ENCODE data around the gene PLCB1.

PLCB1 gene

DNA sequence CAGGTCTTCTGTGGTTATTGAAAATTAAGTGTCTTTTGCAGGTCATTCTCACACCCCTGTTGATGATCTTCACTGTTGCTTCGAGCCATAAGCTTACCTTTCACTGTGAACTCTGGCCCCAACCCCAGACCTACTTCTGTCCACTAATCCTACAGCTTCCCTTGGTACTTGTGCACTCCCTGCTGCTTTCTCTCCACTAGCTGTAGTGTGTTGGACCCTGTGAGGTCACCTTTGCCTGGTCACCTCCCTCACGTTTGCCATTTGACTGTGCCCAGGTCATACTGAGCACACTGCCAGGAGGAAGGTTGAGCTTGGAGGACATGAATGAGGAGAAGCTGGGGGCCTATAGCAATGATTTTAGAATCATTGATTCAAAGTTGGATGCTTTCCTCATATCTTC, 94.0 kb downstream of the PLCB1 start:
- Mint-ChIP-seq H3K4me3 (no peak overlapping the region), H3K36me3 (no peaks in the 10 kb centered on the region)

GRCh38 chr20:8227293-8227692, 95.2 kb downstream of the PLCB1 start:
- Mint-ChIP-seq H3K27me3 (no peaks in the 10 kb centered on the region), H3K4me1 (ENCODE audit: low read depth) (no peaks in the 10 kb centered on the region), H3K27ac (no peak overlapping the region), H3K4me3 (no peak overlapping the region), H3K9me3 (ENCODE audit: low read depth) (peaks cover under 1% of the 10 kb centered on the region), H3K36me3 (no peaks in the 10 kb centered on the region)

More for the DNA sequence above, 94.0 kb downstream of the PLCB1 start:
- Mint-ChIP-seq H3K27ac (no peak overlapping the region), H3K9me3 (ENCODE audit: low read depth) (peaks cover 3% of the 10 kb centered on the region), H3K27me3 (no peaks in the 10 kb centered on the region), H3K4me1 (ENCODE audit: low read depth) (no peaks in the 10 kb centered on the region)

GRCh38 chr20:8228315-8228714, 96.2 kb downstream of the PLCB1 start:
- Mint-ChIP-seq H3K36me3 (no peaks in the 10 kb centered on the region), H3K27me3 (no peaks in the 10 kb centered on the region), H3K4me1 (ENCODE audit: low read depth) (no peaks in the 10 kb centered on the region), H3K27ac (no peak overlapping the region), H3K9me3 (ENCODE audit: low read depth) (no peaks in the 10 kb centered on the region), H3K4me3 (no peak overlapping the region)

DNA sequence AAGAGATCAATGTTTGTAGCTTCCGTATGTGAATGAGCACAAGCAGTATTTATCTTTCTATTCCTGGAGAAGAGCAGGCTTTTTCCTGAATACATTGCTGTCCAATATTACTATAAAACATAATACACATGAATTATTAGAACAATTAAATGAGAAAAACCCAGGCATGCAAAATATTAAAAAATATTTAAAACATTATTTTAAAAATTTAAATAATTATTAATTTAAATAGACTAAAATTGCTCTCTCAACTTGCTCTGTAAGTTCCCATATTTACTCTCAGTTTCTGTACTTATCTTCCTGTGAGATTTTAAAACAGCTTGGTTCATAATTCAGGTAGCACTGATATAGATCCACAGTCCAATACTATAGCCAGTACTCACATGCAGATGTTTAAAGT, 97.0 kb downstream of the PLCB1 start:
- Mint-ChIP-seq H3K27ac (no peak overlapping the region), H3K36me3 (no peaks in the 10 kb centered on the region), H3K4me1 (ENCODE audit: low read depth) (no peaks in the 10 kb centered on the region), H3K4me3 (no peak overlapping the region), H3K27me3 (peaks cover 3% of the 10 kb centered on the region), H3K9me3 (ENCODE audit: low read depth) (no peaks in the 10 kb centered on the region)

- Mint-ChIP-seq H3K4me1 (ENCODE audit: low read depth) (no peaks in the 10 kb centered on the region), H3K9me3 (ENCODE audit: low read depth) (no peaks in the 10 kb centered on the region), H3K27me3 (peaks cover 3% of the 10 kb centered on the region), H3K27ac (no peak overlapping the region), H3K4me3 (no peak overlapping the region), H3K36me3 (no peaks in the 10 kb centered on the region)
Measured at GRCh38 chr20:8231038-8231437, 99.0 kb downstream of the PLCB1 start.

GRCh38 chr20:8232332-8232731, 100.3 kb downstream of the PLCB1 start:
- Mint-ChIP-seq H3K4me1 (ENCODE audit: low read depth) (no peaks in the 10 kb centered on the region), H3K4me3 (no peak overlapping the region), H3K27ac (no peak overlapping the region), H3K27me3 (peaks cover 3% of the 10 kb centered on the region), H3K36me3 (no peaks in the 10 kb centered on the region), H3K9me3 (ENCODE audit: low read depth) (no peaks in the 10 kb centered on the region)

DNA sequence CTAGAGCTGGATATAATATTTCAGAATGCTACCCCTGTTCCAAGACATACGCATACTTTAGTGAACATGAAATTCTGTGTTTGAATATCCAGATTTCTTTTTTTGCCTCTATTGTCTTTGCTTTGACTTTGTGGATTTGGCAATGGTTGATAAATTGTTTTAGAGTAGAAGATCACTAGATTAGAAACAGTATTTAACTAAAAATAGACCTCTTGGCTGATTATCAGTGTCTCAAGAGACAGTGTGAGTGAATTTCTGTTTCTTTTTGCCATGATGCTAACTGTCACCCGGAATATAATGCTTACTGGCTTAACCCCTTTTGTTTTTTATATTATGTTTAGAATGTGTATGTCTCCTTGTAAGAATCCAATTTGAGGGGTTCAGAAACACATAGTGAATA, 102.5 kb downstream of the PLCB1 start:
- Mint-ChIP-seq H3K27ac (no peak overlapping the region), H3K27me3 (peaks cover 3% of the 10 kb centered on the region), H3K4me3 (no peak overlapping the region), H3K4me1 (ENCODE audit: low read depth) (no peaks in the 10 kb centered on the region), H3K36me3 (no peaks in the 10 kb centered on the region), H3K9me3 (ENCODE audit: low read depth) (no peaks in the 10 kb centered on the region)

GRCh38 chr20:8242066-8242465, 110.0 kb downstream of the PLCB1 start:
- H3K4me1 Mint-ChIP-seq (ENCODE audit: low read depth): no peaks in the 10 kb centered on the region

GRCh38 chr20:8242827-8243724, 111.0 kb downstream of the PLCB1 start:
- no peaks in the 10 kb centered on the region for H3K4me1 Mint-ChIP-seq (ENCODE audit: low read depth)

More at GRCh38 chr20:8242066-8242465, 110.0 kb downstream of the PLCB1 start:
- Mint-ChIP-seq H3K9me3 (ENCODE audit: low read depth) (no peaks in the 10 kb centered on the region), H3K27me3 (no peaks in the 10 kb centered on the region), H3K4me3 (no peak overlapping the region), H3K36me3 (no peaks in the 10 kb centered on the region), H3K27ac (no peak overlapping the region)

DNA sequence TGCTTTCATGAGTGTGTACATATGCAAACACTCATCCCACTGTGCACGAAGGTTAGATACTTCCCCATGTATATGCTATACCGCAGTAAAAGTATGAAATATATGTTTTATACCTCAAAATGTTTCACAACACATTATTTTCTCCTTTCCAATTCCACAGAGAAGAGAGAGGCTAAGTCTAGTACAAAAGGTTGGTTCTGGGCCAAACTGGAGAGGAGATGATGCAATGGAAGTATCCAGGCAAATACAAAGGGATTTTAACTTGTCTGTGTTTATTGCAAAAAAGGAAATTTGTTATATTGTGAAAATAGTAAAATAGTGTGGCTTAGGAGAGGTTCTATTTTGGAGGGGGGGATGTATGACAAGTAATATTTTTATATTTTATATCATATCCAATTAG, 112.6 kb downstream of the PLCB1 start:
- H3K4me1 Mint-ChIP-seq (ENCODE audit: low read depth): no peaks in the 10 kb centered on the region
- no peaks in the 10 kb centered on the region for H3K36me3 Mint-ChIP-seq
- H3K9me3 Mint-ChIP-seq (ENCODE audit: low read depth): no peaks in the 10 kb centered on the region
- H3K27me3 Mint-ChIP-seq: no peaks in the 10 kb centered on the region
- no peak overlapping the region for H3K4me3 Mint-ChIP-seq
- H3K27ac Mint-ChIP-seq: no peak overlapping the region

More at GRCh38 chr20:8242827-8243724, 111.0 kb downstream of the PLCB1 start:
- no peaks in the 10 kb centered on the region for H3K36me3 Mint-ChIP-seq
- no peaks in the 10 kb centered on the region for H3K27me3 Mint-ChIP-seq
- H3K9me3 Mint-ChIP-seq (ENCODE audit: low read depth): no peaks in the 10 kb centered on the region
- H3K4me3 Mint-ChIP-seq: no peak overlapping the region
- no peak overlapping the region for H3K27ac Mint-ChIP-seq

DNA sequence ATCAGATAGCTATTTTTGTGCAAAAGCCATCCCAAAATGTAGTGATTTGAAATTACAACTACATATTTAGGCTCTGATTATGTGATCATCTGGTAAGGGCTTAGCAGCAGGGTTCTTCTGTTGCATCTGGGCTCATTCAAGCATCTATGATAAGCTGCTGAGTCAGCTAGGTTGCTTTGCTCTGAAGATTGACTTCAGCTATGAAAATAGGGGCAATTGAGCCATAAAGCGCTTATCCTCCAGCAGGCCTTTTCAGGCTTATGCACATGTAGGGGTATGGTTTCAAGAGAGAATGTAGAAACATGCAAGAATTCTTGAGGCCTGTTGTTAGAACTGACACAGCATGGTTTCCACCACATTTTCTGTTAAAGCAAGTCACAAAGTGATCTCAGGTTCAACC, 114.1 kb downstream of the PLCB1 start:
- no peak overlapping the region for H3K27ac Mint-ChIP-seq
- no peak overlapping the region for H3K4me3 Mint-ChIP-seq
- H3K27me3 Mint-ChIP-seq: no peaks in the 10 kb centered on the region
- no peaks in the 10 kb centered on the region for H3K9me3 Mint-ChIP-seq (ENCODE audit: low read depth)
- no peaks in the 10 kb centered on the region for H3K4me1 Mint-ChIP-seq (ENCODE audit: low read depth)
- no peaks in the 10 kb centered on the region for H3K36me3 Mint-ChIP-seq

DNA sequence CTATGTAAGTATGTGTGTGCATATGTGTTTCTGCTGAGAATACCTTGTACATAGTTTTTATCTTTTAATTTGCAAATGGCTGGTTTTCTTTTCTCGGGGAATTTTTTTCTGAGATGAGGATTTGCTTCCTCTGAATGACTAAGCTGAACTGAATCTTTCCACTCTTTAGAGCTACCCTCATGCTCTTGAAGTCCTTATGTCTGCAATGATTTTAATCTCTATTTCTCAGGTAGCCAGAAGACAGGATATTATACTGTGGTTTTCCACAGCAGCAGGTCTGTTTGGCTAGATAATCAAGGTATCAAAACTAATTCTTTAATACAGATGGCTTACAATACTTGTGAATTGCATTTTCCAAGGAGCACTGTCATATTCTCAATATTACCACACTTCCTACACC, 114.7 kb downstream of the PLCB1 start:
- Mint-ChIP-seq H3K27me3 (no peaks in the 10 kb centered on the region), H3K27ac (no peak overlapping the region), H3K36me3 (no peaks in the 10 kb centered on the region), H3K9me3 (ENCODE audit: low read depth) (no peaks in the 10 kb centered on the region), H3K4me3 (no peak overlapping the region), H3K4me1 (ENCODE audit: low read depth) (no peaks in the 10 kb centered on the region)

DNA sequence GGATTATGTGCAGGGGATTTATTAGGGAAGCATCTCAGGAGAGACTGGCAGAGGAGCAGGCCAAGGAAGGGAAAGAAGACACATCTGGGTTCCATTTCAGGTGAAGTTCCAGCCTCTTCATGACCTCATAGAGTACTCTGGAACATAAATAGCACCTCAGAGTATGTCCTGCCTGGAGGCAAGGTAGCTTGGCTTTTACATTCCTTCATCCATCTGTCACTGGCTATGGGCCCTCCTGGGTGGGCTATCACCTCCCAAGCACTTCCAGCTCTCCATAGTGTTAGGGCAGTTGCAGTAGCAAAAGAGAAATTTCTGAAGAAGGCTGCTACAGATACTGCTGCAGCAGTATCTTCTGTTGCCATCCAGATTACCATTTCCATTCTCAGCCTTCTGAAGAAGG, 116.0 kb downstream of the PLCB1 start:
- H3K27ac Mint-ChIP-seq: no peak overlapping the region
- H3K4me3 Mint-ChIP-seq: no peak overlapping the region
- H3K36me3 Mint-ChIP-seq: no peaks in the 10 kb centered on the region
- no peaks in the 10 kb centered on the region for H3K27me3 Mint-ChIP-seq
- H3K9me3 Mint-ChIP-seq (ENCODE audit: low read depth): no peaks in the 10 kb centered on the region
- no peaks in the 10 kb centered on the region for H3K4me1 Mint-ChIP-seq (ENCODE audit: low read depth)

DNA sequence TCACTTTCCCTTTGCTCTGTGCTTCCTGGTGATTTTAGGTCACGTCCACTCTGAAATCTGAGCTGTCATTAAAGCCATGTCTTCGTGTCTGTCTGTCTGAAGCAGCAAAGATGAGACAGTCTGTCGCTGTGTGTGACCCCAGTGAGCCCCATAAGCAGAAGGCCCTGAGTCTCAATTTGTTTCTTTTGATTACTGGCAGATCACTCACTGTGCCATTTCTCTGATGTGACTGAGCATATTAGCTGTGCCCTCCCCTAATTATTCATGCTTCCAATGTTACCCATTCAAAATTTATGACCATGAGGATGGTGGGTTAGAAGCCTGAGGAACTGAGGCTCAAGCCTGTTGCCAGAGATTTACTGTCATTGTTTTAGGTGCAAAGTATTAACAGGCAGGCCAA, 117.6 kb downstream of the PLCB1 start:
- Mint-ChIP-seq H3K4me1 (ENCODE audit: low read depth) (no peaks in the 10 kb centered on the region), H3K36me3 (no peaks in the 10 kb centered on the region), H3K27me3 (no peaks in the 10 kb centered on the region), H3K4me3 (no peak overlapping the region), H3K9me3 (ENCODE audit: low read depth) (no peaks in the 10 kb centered on the region), H3K27ac (no peak overlapping the region)

DNA sequence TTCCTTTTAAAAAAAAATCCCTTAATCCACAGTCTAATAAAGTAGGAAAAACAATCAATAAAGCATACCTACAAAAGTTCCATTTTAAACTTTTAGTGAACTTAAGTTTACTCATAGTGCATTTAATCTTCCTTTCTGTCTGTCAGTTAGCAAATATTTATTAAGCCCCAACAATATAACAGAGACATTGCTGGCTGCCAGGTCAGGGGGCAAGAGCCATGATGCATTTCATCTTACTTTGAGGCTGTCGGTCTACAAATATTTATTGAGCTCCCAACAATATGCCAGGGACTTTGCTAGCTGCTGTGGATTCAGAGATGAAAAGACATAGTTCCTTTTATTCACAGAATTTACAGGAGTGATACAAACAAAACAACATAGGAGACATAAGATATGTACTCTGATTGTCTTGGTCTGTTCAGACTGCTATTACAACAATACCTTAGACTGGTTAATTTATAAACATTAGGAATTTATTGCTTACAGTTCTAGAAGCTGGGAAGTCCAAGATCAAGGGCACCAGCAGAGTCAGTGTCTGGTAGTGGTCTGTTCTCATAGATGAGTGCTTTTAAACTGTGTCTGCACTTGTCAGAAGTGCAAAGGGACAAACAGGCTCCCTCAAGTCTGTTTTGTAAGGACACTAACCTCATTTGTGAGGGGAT, 118.6 kb downstream of the PLCB1 start:
- Mint-ChIP-seq H3K27ac (no peak overlapping the region), H3K4me1 (ENCODE audit: low read depth) (no peaks in the 10 kb centered on the region), H3K4me3 (no peak overlapping the region)

More for the DNA sequence above, 118.6 kb downstream of the PLCB1 start:
- Mint-ChIP-seq H3K36me3 (no peaks in the 10 kb centered on the region), H3K27me3 (no peaks in the 10 kb centered on the region), H3K9me3 (ENCODE audit: low read depth) (no peaks in the 10 kb centered on the region)

All from activated naive CD8-positive, alpha-beta T cell (primary cell).